Parathyroid adenoma (tissue), 2 donors: Measurements from ENCODE around the gene AGFG1.

Source experiments
- H2AFZ ChIP-seq: fragments of 300-600 bp; sonication (generic); one replicate; pipeline ENCODE4 v1.7.0; 2017; ENCODE audit warnings: antibody characterized with exemption, mild to moderate bottlenecking
- H3K27ac ChIP-seq: fragments of 300-600 bp; sonication (generic); one replicate; pipeline ENCODE4 v1.7.0; 2017
- H3K27me3 ChIP-seq: fragments of 300-600 bp; sonication (generic); one replicate; pipeline ENCODE4 v1.7.0; 2017; ENCODE audit warnings: low read length; ENCODE audit not compliant: control insufficient read depth, insufficient read depth
- H3K36me3 ChIP-seq: fragments of 300-600 bp; sonication (generic); one replicate; pipeline ENCODE4 v1.7.0; 2017; ENCODE audit warnings: low read length; ENCODE audit not compliant: control insufficient read depth, insufficient read depth
- H3K4me1 ChIP-seq: fragments of 300-600 bp; sonication (generic); one replicate; pipeline ENCODE4 v1.7.0; 2017; ENCODE audit warnings: control low read depth
- H3K4me2 ChIP-seq: fragments of 300-600 bp; sonication (generic); one replicate; pipeline ENCODE4 v1.7.0; 2017; ENCODE audit warnings: low read length
- H3K4me3 ChIP-seq: fragments of 300-600 bp; sonication (generic); one replicate; pipeline ENCODE4 v1.7.0; 2017; ENCODE audit warnings: low read depth, low read length
- H3K79me2 ChIP-seq: fragments of 300-600 bp; sonication (generic); one replicate; pipeline ENCODE4 v1.7.0; 2017; ENCODE audit warnings: control low read depth
- H3K9ac ChIP-seq: fragments of 300-600 bp; sonication (generic); one replicate; pipeline ENCODE4 v1.7.0; 2017; ENCODE audit warnings: mild to moderate bottlenecking
- H3K9me3 ChIP-seq: fragments of 300-600 bp; sonication (generic); one replicate; pipeline ENCODE4 v1.7.0; 2017; ENCODE audit warnings: low read length; ENCODE audit not compliant: control insufficient read depth
- TF ChIP-seq, protein P1 (sequence below): fragments of 300-600 bp; sonication (generic); IDR thresholded peaks from one replicate; pipeline ENCODE4 v1.7.0; 2017; ENCODE audit warnings: antibody characterized with exemption, mild to moderate bottlenecking
- donor health status: primary hyperparathyroidism.

Gene AGFG1

DNA sequence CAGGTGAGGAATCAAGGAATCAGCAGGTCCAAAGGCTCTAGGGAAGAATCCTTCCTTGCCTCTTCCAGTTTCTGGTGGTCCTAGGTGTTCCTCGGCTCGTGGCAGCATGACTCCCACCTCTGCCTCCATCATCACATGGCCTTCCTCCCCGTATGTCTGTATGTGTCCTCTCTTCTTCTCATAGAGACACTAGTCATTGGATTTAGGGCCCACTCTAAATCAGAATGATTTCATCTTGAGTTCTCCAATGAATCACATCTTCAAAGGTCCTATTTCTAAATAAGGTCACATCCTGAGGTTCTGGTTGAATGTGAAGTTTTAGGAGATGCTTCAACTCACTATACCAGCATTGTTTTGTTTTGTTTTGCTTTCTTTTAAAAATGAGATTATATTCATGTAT, 11.1 kb upstream of the AGFG1 start:
- no peaks in the 10 kb centered on the region for H3K27me3 ChIP-seq
- H3K36me3 ChIP-seq: no peaks in the 10 kb centered on the region
- no peak overlapping the region for H2AFZ ChIP-seq
- no peak overlapping the region for H3K27ac ChIP-seq
- H3K4me3 ChIP-seq: no peak overlapping the region
- H3K79me2 ChIP-seq: no peaks in the 10 kb centered on the region
- H3K9ac ChIP-seq: no peak overlapping the region
- TF ChIP-seq, protein P1, sequence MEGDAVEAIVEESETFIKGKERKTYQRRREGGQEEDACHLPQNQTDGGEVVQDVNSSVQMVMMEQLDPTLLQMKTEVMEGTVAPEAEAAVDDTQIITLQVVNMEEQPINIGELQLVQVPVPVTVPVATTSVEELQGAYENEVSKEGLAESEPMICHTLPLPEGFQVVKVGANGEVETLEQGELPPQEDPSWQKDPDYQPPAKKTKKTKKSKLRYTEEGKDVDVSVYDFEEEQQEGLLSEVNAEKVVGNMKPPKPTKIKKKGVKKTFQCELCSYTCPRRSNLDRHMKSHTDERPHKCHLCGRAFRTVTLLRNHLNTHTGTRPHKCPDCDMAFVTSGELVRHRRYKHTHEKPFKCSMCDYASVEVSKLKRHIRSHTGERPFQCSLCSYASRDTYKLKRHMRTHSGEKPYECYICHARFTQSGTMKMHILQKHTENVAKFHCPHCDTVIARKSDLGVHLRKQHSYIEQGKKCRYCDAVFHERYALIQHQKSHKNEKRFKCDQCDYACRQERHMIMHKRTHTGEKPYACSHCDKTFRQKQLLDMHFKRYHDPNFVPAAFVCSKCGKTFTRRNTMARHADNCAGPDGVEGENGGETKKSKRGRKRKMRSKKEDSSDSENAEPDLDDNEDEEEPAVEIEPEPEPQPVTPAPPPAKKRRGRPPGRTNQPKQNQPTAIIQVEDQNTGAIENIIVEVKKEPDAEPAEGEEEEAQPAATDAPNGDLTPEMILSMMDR: no peak
- H3K9me3 ChIP-seq: no peaks in the 10 kb centered on the region
- no peaks in the 10 kb centered on the region for H3K4me1 ChIP-seq
- H3K4me2 ChIP-seq: no peak overlapping the region

DNA sequence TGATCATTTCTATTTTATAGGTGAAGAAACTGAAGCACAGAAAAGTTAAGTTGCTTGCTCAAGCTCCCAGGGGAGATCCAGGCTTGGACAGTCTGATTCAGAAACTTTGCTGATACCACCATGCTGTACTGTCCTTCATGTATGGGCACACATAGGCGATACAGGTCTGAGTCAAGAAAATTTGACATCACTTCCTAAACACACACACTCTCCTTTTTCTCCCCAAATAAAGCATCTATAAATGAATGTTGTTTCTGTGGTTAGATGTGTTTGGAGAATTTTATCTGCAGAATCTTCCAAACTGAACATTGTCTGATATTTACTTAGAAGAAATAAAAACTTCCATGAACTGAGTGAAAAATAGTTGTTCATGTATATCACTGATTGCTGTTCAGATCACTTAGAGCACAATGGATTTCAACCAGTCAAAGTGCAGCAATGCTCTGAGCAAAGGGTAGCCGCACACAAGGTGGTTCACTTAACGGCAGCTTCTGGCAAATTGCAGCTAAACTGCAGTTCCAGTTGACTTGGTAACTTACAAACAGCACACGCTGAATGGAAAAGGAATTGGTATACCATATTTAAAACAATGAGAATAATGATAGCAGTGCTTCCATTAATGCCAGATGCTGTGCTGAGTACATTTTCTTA, 10.0 kb upstream of the AGFG1 start:
- Histone ChIP-seq H3K79me2 (no peaks in the 10 kb centered on the region), H3K9me3 (no peaks in the 10 kb centered on the region), H3K27ac (no peak overlapping the region), H3K4me2 (no peak overlapping the region), H2AFZ (no peak overlapping the region), H3K27me3 (no peaks in the 10 kb centered on the region), H3K9ac (no peak overlapping the region), H3K4me1 (no peaks in the 10 kb centered on the region), H3K36me3 (no peaks in the 10 kb centered on the region), H3K4me3 (no peak overlapping the region)
- TF ChIP-seq, protein P1: no peak

DNA sequence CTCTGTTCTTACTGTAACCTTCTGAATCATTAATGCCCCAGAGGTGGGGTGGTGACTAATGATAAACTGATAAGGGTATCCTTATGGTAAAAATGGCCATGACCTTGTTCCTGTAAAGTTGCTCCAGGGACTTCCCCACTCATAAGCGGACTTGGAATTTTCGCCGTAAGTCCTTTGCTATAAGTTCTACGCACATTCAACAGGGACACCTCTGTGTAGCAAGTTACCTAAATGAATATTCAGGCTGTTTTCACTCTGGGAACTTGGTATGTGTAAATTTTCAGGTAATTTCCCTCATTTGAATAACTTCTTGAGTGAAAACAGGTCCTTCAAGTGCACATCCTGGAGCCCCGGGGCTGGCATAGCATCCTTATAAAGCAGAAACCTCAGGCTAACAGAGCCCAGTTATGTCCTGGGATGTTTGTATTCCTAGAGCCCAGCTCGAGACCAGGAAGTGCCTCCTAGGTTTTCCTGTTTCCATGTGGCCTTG, 9.4 kb upstream of the AGFG1 start:
- TF ChIP-seq, protein P1: no peak
- no peak overlapping the region for H3K9ac ChIP-seq
- H3K4me2 ChIP-seq: no peak overlapping the region
- H3K79me2 ChIP-seq: no peaks in the 10 kb centered on the region
- H3K27me3 ChIP-seq: no peaks in the 10 kb centered on the region
- H3K9me3 ChIP-seq: no peaks in the 10 kb centered on the region
- H3K4me3 ChIP-seq: no peak overlapping the region
- no peak overlapping the region for H3K27ac ChIP-seq
- no peak overlapping the region for H2AFZ ChIP-seq
- H3K36me3 ChIP-seq: no peaks in the 10 kb centered on the region
- no peaks in the 10 kb centered on the region for H3K4me1 ChIP-seq

GRCh38 chr2:227462972-227463931, 8.7 kb upstream of the AGFG1 start:
- Histone ChIP-seq H3K36me3 (no peaks in the 10 kb centered on the region), H3K9me3 (no peaks in the 10 kb centered on the region), H3K79me2 (no peaks in the 10 kb centered on the region), H3K4me3 (no peak overlapping the region), H2AFZ (no peak overlapping the region), H3K27me3 (no peaks in the 10 kb centered on the region), H3K4me1 (no peaks in the 10 kb centered on the region), H3K27ac (no peak overlapping the region), H3K9ac (no peak overlapping the region), H3K4me2 (no peak overlapping the region)
- TF ChIP-seq, protein P1: no peak
